Activated naive CD4-positive, alpha-beta T cell (primary cell): ENCODE measurements around the gene COPA.

Experiments
- DNase-seq, 4 experiments: peaks; one replicate each; lab custom pipeline; 2025; lab: John Stamatoyannopoulos, UW

The COPA gene

GRCh38 chr1:160362168-160362957, 19.3 kb upstream of the COPA start:
- no peak for DNase-seq

- DNase-seq, result no peak
These were observed 18.7 kb upstream of the COPA start for GRCh38 chr1:160361814-160362167.

GRCh38 chr1:160361199-160361598, 18.1 kb upstream of the COPA start:
- DNase-seq, result no peak

GRCh38 chr1:160360227-160360695, 17.2 kb upstream of the COPA start:
- DNase-seq, result no peak

- DNase-seq, result no peak
These were observed 16.6 kb upstream of the COPA start for GRCh38 chr1:160359559-160360226.

- DNase-seq, result no peak
These were observed 15.0 kb upstream of the COPA start for GRCh38 chr1:160358073-160358472.

- no peak for DNase-seq
These were observed 14.4 kb upstream of the COPA start for GRCh38 chr1:160357286-160358002.

- DNase-seq, result no peak
These were observed 11.4 kb upstream of the COPA start for GRCh38 chr1:160354388-160354985.

GRCh38 chr1:160353223-160353622, 10.2 kb upstream of the COPA start:
- DNase-seq, result no peak

GRCh38 chr1:160352555-160352954, 9.5 kb upstream of the COPA start:
- no peak for DNase-seq

- DNase-seq, result no peak
These were observed 8.6 kb upstream of the COPA start for GRCh38 chr1:160351629-160352028.

- DNase-seq, result no peak
These were observed 3.9 kb upstream of the COPA start for GRCh38 chr1:160346958-160347357.

- DNase-seq, result no peak
These were observed 3.4 kb upstream of the COPA start for GRCh38 chr1:160346463-160346862.

GRCh38 chr1:160344936-160345335, 1.9 kb upstream of the COPA start:
- no peak for DNase-seq

GRCh38 chr1:160344241-160344640, 1.2 kb upstream of the COPA start:
- no peak for DNase-seq

- no peak for DNase-seq
These were observed 524 bp downstream of the COPA start for GRCh38 chr1:160342526-160342925.

GRCh38 chr1:160340866-160341265, 2.2 kb downstream of the COPA start:
- DNase-seq, result no peak

- no peak for DNase-seq
These were observed 2.9 kb downstream of the COPA start for GRCh38 chr1:160340146-160340545.

- DNase-seq, result no peak
These were observed 4.5 kb downstream of the COPA start for GRCh38 chr1:160338580-160338979.

- no peak for DNase-seq
These were observed 10.5 kb downstream of the COPA start for GRCh38 chr1:160332516-160332915.

GRCh38 chr1:160330119-160330518, 12.9 kb downstream of the COPA start:
- no peak for DNase-seq

- DNase-seq, result no peak
These were observed 14.9 kb downstream of the COPA start for GRCh38 chr1:160328184-160328583.

GRCh38 chr1:160326418-160326817, 16.6 kb downstream of the COPA start:
- no peak for DNase-seq
